SK-N-SH (cell line): Measurements from ENCODE around the gene SPIRE1. TPM values are rescaled to one million over a fixed set of nuclear protein-coding genes. Genes with fewer than 3 reads are reported as not detected.

Experiments
- CTCF ChIA-PET: fragments of 300-600, 350-600 bp; formaldehyde crosslinking; extraction: SDS; loops from one replicate; lab custom pipeline; 2021; lab: Yijun Ruan, JAX
- POLR2A ChIA-PET: fragments of 350-600 bp; sonication (Branson Sonifier 250); formaldehyde crosslinking; extraction: SDS; loops from one replicate; lab custom pipeline; 2020; ENCODE audit warnings: antibody characterized with exemption, inconsistent platforms; lab: Yijun Ruan, JAX
- DNase-seq: peaks from one replicate; pipeline ENCODE4 v3.0.0; 2012
- H2AFZ ChIP-seq: fragments of 200-600 bp; sonication (generic); 2 replicates; pipeline ENCODE4 v1.8.1; 2016; ENCODE audit warnings: antibody characterized with exemption, mild to moderate bottlenecking, low read depth
- H3F3A ChIP-seq: fragments of 200-600 bp; sonication (generic); replicated peaks from 2 replicates; pipeline ENCODE3; 2016; ENCODE audit warnings: antibody characterized with exemption, mild to moderate bottlenecking; ENCODE audit not compliant: insufficient read depth
- H3K27ac ChIP-seq, 2 experiments: fragments of 200-500 bp in 1 of 2; fragments of 200-600 bp in 1 of 2; sonication (Bioruptor generic) in 1 of 2; sonication (generic), shearing (Covaris generic) in 1 of 2; 2 replicates each; pipeline versions ENCODE4 v1.5.1 to v1.6.1; 2014 to 2016; ENCODE audit warnings: low read depth in 2 of 2, inconsistent platforms in 1 of 2, low read length in 1 of 2, mild to moderate bottlenecking in 1 of 2, mixed read lengths in 1 of 2
- H3K27me3 ChIP-seq: fragments of 200-600 bp; sonication (generic), shearing (Covaris generic); 2 replicates; pipeline ENCODE4 v1.6.1; 2016; ENCODE audit warnings: mixed run types; ENCODE audit not compliant: insufficient read depth
- H3K36me3 ChIP-seq, 2 experiments: fragments of 200-500 bp in 1 of 2; fragments of 200-600 bp in 1 of 2; sonication (Bioruptor generic) in 1 of 2; sonication (generic) in 1 of 2; replicated peaks in 1 of 2; 2 replicates each; pipeline versions ENCODE3 to v1.5.1; 2014 to 2016; ENCODE audit warnings: low read length in 1 of 2, mild to moderate bottlenecking in 1 of 2; ENCODE audit not compliant: insufficient read depth in 2 of 2, control insufficient read depth in 1 of 2
- H3K4me1 ChIP-seq, 2 experiments: fragments of 200-500 bp in 1 of 2; fragments of 200-600 bp in 1 of 2; sonication (Bioruptor generic) in 1 of 2; sonication (generic), shearing (Covaris generic) in 1 of 2; 2 replicates each; pipeline versions ENCODE4 v1.5.1 to v1.6.1; 2014 to 2016; ENCODE audit warnings: low read depth in 1 of 2, low read length in 1 of 2, mixed run types in 1 of 2; ENCODE audit not compliant: insufficient read depth in 2 of 2, control insufficient read depth in 1 of 2
- H3K4me2 ChIP-seq: fragments of 200-600 bp; sonication (generic), shearing (Covaris generic); 2 replicates; pipeline ENCODE4 v1.6.1; 2017; ENCODE audit warnings: mixed run types
- H3K4me3 ChIP-seq, 2 experiments: fragments of 200-500 bp in 1 of 2; fragments of 200-600 bp in 1 of 2; sonication (Bioruptor generic) in 1 of 2; sonication (generic), shearing (Covaris generic) in 1 of 2; 2 replicates each; pipeline versions ENCODE4 v1.5.1 to v1.8.1; 2014 to 2016; ENCODE audit warnings: low read depth in 2 of 2, inconsistent platforms in 1 of 2, low read length in 1 of 2, mild to moderate bottlenecking in 1 of 2, mixed read lengths in 1 of 2, moderate library complexity in 1 of 2
- H3K79me2 ChIP-seq: fragments of 200-600 bp; sonication (generic); 2 replicates; pipeline ENCODE4 v1.8.1; 2017; ENCODE audit warnings: mild to moderate bottlenecking; ENCODE audit not compliant: insufficient read depth
- H3K9ac ChIP-seq: fragments of 200-600 bp; sonication (generic); 2 replicates; pipeline ENCODE4 v1.6.1; 2017; ENCODE audit warnings: mixed run types
- H3K9me2 ChIP-seq: fragments of 200-600 bp; sonication (generic); 2 replicates; pipeline ENCODE4 v1.6.1; 2017; ENCODE audit warnings: mixed run types
- H3K9me3 ChIP-seq: fragments of 200-600 bp; sonication (generic); 2 replicates; pipeline ENCODE4 v1.6.1; 2017; ENCODE audit warnings: mixed run types, mild to moderate bottlenecking, moderate library complexity
- H4K20me1 ChIP-seq: fragments of 200-600 bp; sonication (generic); 2 replicates; pipeline ENCODE4 v1.6.1; 2017; ENCODE audit warnings: mild to moderate bottlenecking, mixed run types; ENCODE audit not compliant: insufficient read depth
- CTCF ChIP-seq: fragments of 200-600 bp; sonication (generic); IDR thresholded peaks from 2 replicates; pipeline ENCODE4 v1.6.1; 2017; ENCODE audit warnings: antibody characterized with exemption, mild to moderate bottlenecking, moderate library complexity
- ELF1 ChIP-seq: IDR thresholded peaks from 2 replicates; pipeline ENCODE4 v1.4.0; 2012
- EZH2phosphoT487 ChIP-seq: fragments of 200-600 bp; sonication (generic); IDR thresholded peaks from 2 replicates; pipeline ENCODE4 v1.6.1; 2017; ENCODE audit warnings: low read depth, mixed run types, mild to moderate bottlenecking, antibody characterized with exemption, moderate library complexity, borderline replicate concordance
- FOSL2 ChIP-seq: IDR thresholded peaks from 2 replicates; pipeline ENCODE4 v1.4.0; 2012; ENCODE audit warnings: low read depth, mild to moderate bottlenecking, moderate library complexity, borderline replicate concordance
- FOXJ3 ChIP-seq: sonication (generic); formaldehyde crosslinking; IDR thresholded peaks from 2 replicates; pipeline ENCODE4 v1.5.1; 2020; ENCODE audit warnings: mild to moderate bottlenecking, missing genetic modification reagents
- GABPA ChIP-seq: IDR thresholded peaks from 2 replicates; pipeline ENCODE4 v1.4.0; 2012; ENCODE audit warnings: low read depth, mild to moderate bottlenecking
- GATA2 ChIP-seq: sonication (generic); formaldehyde crosslinking; IDR thresholded peaks from 2 replicates; pipeline ENCODE4 v1.5.0; 2020; ENCODE audit warnings: mild to moderate bottlenecking, missing genetic modification reagents
- MAX ChIP-seq: IDR thresholded peaks from 2 replicates; pipeline ENCODE4 v1.4.0; 2012; ENCODE audit warnings: low read depth
- MEF2A ChIP-seq: IDR thresholded peaks from 2 replicates; pipeline ENCODE4 v1.4.0; 2012; ENCODE audit warnings: low read depth, borderline replicate concordance
- MXI1 ChIP-seq: IDR thresholded peaks from 2 replicates; pipeline ENCODE4 v1.6.1; 2012; ENCODE audit warnings: mild to moderate bottlenecking, low read depth, low read length, improper control_type of control experiment
- NFIC ChIP-seq: IDR thresholded peaks from 2 replicates; pipeline ENCODE4 v1.4.0; 2012; ENCODE audit warnings: borderline replicate concordance
- NRF1 ChIP-seq: IDR thresholded peaks from 2 replicates; pipeline ENCODE4 v1.6.1; 2012; ENCODE audit warnings: low read depth, mild to moderate bottlenecking, low read length
- POLR2AphosphoS5 ChIP-seq: IDR thresholded peaks from 2 replicates; pipeline ENCODE4 v1.6.1; 2012; ENCODE audit warnings: low read depth, low read length
- RCOR1 ChIP-seq: fragments of 150-350 bp; IDR thresholded peaks from 2 replicates; pipeline ENCODE4 v1.6.1; 2017; ENCODE audit warnings: antibody characterized with exemption, low read length
- RXRA ChIP-seq: IDR thresholded peaks from 2 replicates; pipeline ENCODE4 v1.4.0; 2012; ENCODE audit warnings: low read depth, mild to moderate bottlenecking, borderline replicate concordance
- SMC3 ChIP-seq: IDR thresholded peaks from 2 replicates; pipeline ENCODE4 v1.6.1; 2012; ENCODE audit warnings: low read depth, low read length, improper control_type of control experiment
- TAF1 ChIP-seq: IDR thresholded peaks from 2 replicates; pipeline ENCODE4 v1.6.1; 2012; ENCODE audit warnings: low read depth, mild to moderate bottlenecking, low read length, moderate library complexity, borderline replicate concordance
- TEAD4 ChIP-seq: IDR thresholded peaks from 2 replicates; pipeline ENCODE4 v1.4.0; 2012; ENCODE audit warnings: mild to moderate bottlenecking, borderline replicate concordance; ENCODE audit not compliant: insufficient read depth
- YY1 ChIP-seq: IDR thresholded peaks from 2 replicates; pipeline ENCODE4 v1.4.0; 2012; ENCODE audit warnings: low read depth, mild to moderate bottlenecking
- ZBTB33 ChIP-seq: IDR thresholded peaks from 2 replicates; pipeline ENCODE4 v1.4.0; 2012; ENCODE audit warnings: low read depth, borderline replicate concordance
- WGBS: methylation state at CpG from one replicate; pipeline ENCODE4 v1.1.6; 2017; ENCODE audit warnings: low lambda C conversion rate; 5-methylcytosine and 5-hydroxymethylcytosine counted together
- polyA plus RNA-seq, 3 experiments: library from polyadenylated mRNA; depleted of rRNA; stranded (reverse); fragments of >200 nt; gene quantifications; 2 replicates each; pipeline ENCODE4 v1.2.3, GENCODE V29; 2012
- TF ChIP-seq, protein P1 (sequence below): fragments of 150-350 bp; IDR thresholded peaks from 2 replicates; pipeline ENCODE4 v1.6.1; 2017; ENCODE audit warnings: antibody characterized with exemption, low read length, low read depth, borderline replicate concordance
- TF ChIP-seq, protein P2 (sequence below): IDR thresholded peaks from 2 replicates; pipeline ENCODE4 v1.4.0; 2012; ENCODE audit warnings: low read depth, borderline replicate concordance

SPIRE1 gene
- polyA plus RNA-seq, 1 of the 3 experiments (the other 2 are of a cell fraction), result 6.7 TPM

- TF ChIP-seq ZBTB33 (no peak), NFIC (no peak), MEF2A (no peak), FOXJ3 (no peak), MXI1 (no peak), TAF1 (no peak)
- TF ChIP-seq, protein P1, sequence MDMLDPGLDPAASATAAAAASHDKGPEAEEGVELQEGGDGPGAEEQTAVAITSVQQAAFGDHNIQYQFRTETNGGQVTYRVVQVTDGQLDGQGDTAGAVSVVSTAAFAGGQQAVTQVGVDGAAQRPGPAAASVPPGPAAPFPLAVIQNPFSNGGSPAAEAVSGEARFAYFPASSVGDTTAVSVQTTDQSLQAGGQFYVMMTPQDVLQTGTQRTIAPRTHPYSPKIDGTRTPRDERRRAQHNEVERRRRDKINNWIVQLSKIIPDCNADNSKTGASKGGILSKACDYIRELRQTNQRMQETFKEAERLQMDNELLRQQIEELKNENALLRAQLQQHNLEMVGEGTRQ, result no peak
Measured at GRCh38 chr18:12492907-12493306, 165.0 kb downstream of the SPIRE1 start (continued).

DNA sequence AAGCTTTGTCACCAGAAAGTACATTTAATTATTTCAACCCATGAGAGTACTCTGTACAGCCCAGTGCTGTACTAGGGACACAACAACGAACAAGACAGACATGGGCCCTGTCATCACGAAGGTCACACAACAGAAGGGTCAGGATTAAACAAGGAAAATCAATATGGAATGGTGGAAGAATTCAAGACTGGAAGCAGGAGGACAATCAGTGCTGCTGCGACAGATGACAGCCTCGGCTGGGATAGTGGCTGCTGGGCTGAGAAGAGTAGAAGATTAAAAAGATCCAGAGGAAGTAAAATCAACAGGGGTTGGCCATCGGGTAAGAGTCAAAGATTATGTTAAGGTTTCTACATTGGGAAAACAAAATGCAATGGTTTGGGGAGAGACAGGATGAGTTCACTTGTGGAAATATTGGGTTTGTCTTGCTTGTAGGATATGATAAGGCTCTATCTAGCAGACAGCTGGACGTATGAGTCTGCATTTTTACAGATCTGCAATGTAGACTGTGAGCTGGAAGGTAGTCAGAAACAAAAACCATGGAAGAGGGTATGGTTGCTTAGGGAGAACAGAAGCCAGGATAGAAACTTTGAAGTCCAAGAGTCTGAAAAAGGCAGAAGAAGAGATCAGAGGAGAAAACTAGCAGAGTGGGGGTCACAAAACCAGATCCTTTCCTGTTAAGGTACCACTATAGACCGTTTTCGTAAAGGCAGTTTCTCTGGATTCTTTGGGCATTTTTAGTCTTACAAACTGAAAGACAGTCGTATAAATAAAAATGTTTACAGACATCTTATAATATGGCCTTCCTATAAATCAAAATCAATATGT lies 166.1 kb downstream of the SPIRE1 start:
- Histone ChIP-seq H3K9me3 (no peaks in the 10 kb centered on the region), H3K79me2 (peaks cover 7% of the 10 kb centered on the region; the same call in 1 of the 2 replicates), H3K36me3 (peaks cover 16 to 36% of the 10 kb centered on the region in 2 experiments), H4K20me1 (no peaks in the 10 kb centered on the region), H3K9me2 (no peaks in the 10 kb centered on the region), H3F3A (no peaks in the 10 kb centered on the region), H3K4me2 (no peak overlapping the region), H2AFZ (no peak overlapping the region), H3K9ac (no peak overlapping the region), H3K4me1 (no peaks in the 10 kb centered on the region), H3K27me3 (no peaks in the 10 kb centered on the region), H3K27ac (no peak overlapping the region), H3K4me3 (no peak overlapping the region)
- ChIA-PET CTCF (no interaction called here), POLR2A (no interaction called here)
- no peak for DNase-seq
- WGBS, result 91% methylated on average over 9 of the region's 9 CpGs
- TF ChIP-seq RCOR1 (no peak), MAX (no peak), YY1 (no peak), EZH2phosphoT487 (no peak), RXRA (no peak), NFIC (no peak), ELF1 (no peak), MEF2A (no peak), FOSL2 (no peak), GATA2 (CRISPR knock-in tag) (no peak), GABPA (no peak), POLR2AphosphoS5 (no peak), NRF1 (no peak), ZBTB33 (no peak), SMC3 (no peak), CTCF (no peak), TEAD4 (no peak)
- TF ChIP-seq, protein P2, sequence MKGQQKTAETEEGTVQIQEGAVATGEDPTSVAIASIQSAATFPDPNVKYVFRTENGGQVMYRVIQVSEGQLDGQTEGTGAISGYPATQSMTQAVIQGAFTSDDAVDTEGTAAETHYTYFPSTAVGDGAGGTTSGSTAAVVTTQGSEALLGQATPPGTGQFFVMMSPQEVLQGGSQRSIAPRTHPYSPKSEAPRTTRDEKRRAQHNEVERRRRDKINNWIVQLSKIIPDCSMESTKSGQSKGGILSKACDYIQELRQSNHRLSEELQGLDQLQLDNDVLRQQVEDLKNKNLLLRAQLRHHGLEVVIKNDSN, result no peak
